H1 (cell line): ENCODE measurements around the gene PPM1D. TPM values are rescaled to one million over a fixed set of nuclear protein-coding genes. Genes with fewer than 3 reads are reported as not detected.

Source experiments
- CTCF ChIA-PET: fragments of 300-600 bp; sonication (Branson Sonifier 250); formaldehyde crosslinking; loops from one replicate; lab custom pipeline; 2021; ENCODE audit not compliant: partially characterized antibody; lab: Charles Lee
- POLR2A ChIA-PET: fragments of 300-600 bp; sonication (Branson Sonifier 250); formaldehyde crosslinking; loops from one replicate; lab custom pipeline; 2021; ENCODE audit warnings: inconsistent platforms; ENCODE audit not compliant: partially characterized antibody; lab: Charles Lee
- DNase-seq, 2 experiments: peaks; one replicate each; pipeline versions ENCODE4 v3.0.0 to v3.0.0-alpha.2; 2010 to 2022; ENCODE audit warnings: low spot score in 2 of 2, low read depth in 1 of 2, mixed read lengths in 1 of 2
- FAIRE-seq: peaks from 2 replicates; lab custom pipeline; 2011; peaks lifted over from hg19 to GRCh38; lab: Jason Lieb, UNC
- H2AFZ ChIP-seq: 2 replicates; pipeline ENCODE4 v1.8.1; 2012; ENCODE audit warnings: low read length, inconsistent platforms
- H2AK5ac ChIP-seq: 2 replicates; pipeline ENCODE4 v1.6.1; 2013; ENCODE audit warnings: low read depth, low read length
- H2BK120ac ChIP-seq: replicated peaks from 2 replicates; pipeline ENCODE3; 2013; ENCODE audit warnings: low read depth, low read length, inconsistent platforms
- H2BK12ac ChIP-seq: 2 replicates; pipeline ENCODE4 v1.6.1; 2013; ENCODE audit warnings: low read depth, low read length
- H2BK15ac ChIP-seq: 2 replicates; pipeline ENCODE4 v1.6.1; 2013; ENCODE audit warnings: low read length
- H2BK20ac ChIP-seq: 2 replicates; pipeline ENCODE4 v1.6.1; 2013; ENCODE audit warnings: low read length
- H2BK5ac ChIP-seq: 2 replicates; pipeline ENCODE4 v1.6.1; 2013; ENCODE audit warnings: low read depth, low read length
- H3K14ac ChIP-seq: 2 replicates; pipeline ENCODE4 v1.6.1; 2013; ENCODE audit warnings: inconsistent platforms; ENCODE audit not compliant: insufficient read length
- H3K18ac ChIP-seq: 2 replicates; pipeline ENCODE4 v1.6.1; 2013; ENCODE audit warnings: low read length; ENCODE audit errors: extremely low read depth
- H3K23ac ChIP-seq: 2 replicates; pipeline ENCODE4 v1.6.1; 2013; ENCODE audit warnings: inconsistent platforms; ENCODE audit not compliant: insufficient read length
- H3K23me2 ChIP-seq: 2 replicates; pipeline ENCODE4 v1.6.1; 2013; ENCODE audit warnings: low read depth, low read length
- H3K27ac ChIP-seq: 2 replicates; pipeline ENCODE4 v1.6.1; 2011; ENCODE audit warnings: low read depth, low read length, inconsistent platforms
- H3K27me3 ChIP-seq, 4 experiments: replicated peaks in 1 of 4; 1 replicate in 1 of 4; 2 replicates in 3 of 4; pipeline versions ENCODE4 v1.6.1 to v1.8.1; 2011 to 2013; ENCODE audit warnings: low read length in 3 of 4, mild to moderate bottlenecking in 3 of 4, inconsistent platforms in 2 of 4, mixed read lengths in 2 of 4, moderate library complexity in 1 of 4; ENCODE audit not compliant: control insufficient read depth in 3 of 4, insufficient read depth in 3 of 4; ENCODE audit errors: extremely low read depth in 1 of 4
- H3K36me3 ChIP-seq, 4 experiments: 2 replicates each; pipeline versions ENCODE4 v1.6.1 to v1.8.1; 2011 to 2013; ENCODE audit warnings: mild to moderate bottlenecking in 4 of 4, low read length in 3 of 4, moderate library complexity in 2 of 4, control low read depth in 1 of 4, inconsistent platforms in 1 of 4; ENCODE audit not compliant: insufficient read depth in 4 of 4, control insufficient read depth in 2 of 4
- H3K4ac ChIP-seq: replicated peaks from 2 replicates; pipeline ENCODE3; 2013; ENCODE audit warnings: low read length, low read depth, mixed read lengths, inconsistent platforms; ENCODE audit not compliant: insufficient read length
- H3K4me1 ChIP-seq, 4 experiments: replicated peaks in 1 of 4; 1 replicate in 1 of 4; 2 replicates in 3 of 4; pipeline versions ENCODE4 v1.6.1 to v1.8.1; 2011 to 2013; ENCODE audit warnings: low read length in 3 of 4, inconsistent platforms in 2 of 4, mixed read lengths in 1 of 4; ENCODE audit not compliant: insufficient read depth in 4 of 4, control insufficient read depth in 3 of 4
- H3K4me2 ChIP-seq, 2 experiments: 2 replicates each; pipeline versions ENCODE4 v1.6.1 to v1.8.1; 2011 to 2013; ENCODE audit warnings: low read depth in 2 of 2, low read length in 2 of 2, control low read depth in 1 of 2, inconsistent platforms in 1 of 2, mild to moderate bottlenecking in 1 of 2; ENCODE audit not compliant: insufficient read depth in 1 of 2
- H3K4me3 ChIP-seq, 4 experiments: fragments of 200-600, 300-600 bp in 1 of 4; sonication (generic), shearing (Covaris generic), sonication (Bioruptor Twin) in 1 of 4; 2 replicates each; pipeline versions ENCODE4 v1.5.1 to v1.8.1; 2011 to 2016; ENCODE audit warnings: low read length in 4 of 4, low read depth in 3 of 4, control low read depth in 2 of 4, inconsistent platforms in 2 of 4, mild to moderate bottlenecking in 2 of 4, mixed read lengths in 1 of 4, moderate library complexity in 1 of 4; ENCODE audit not compliant: insufficient read depth in 2 of 4; ENCODE audit errors: extremely low read depth in 1 of 4
- H3K56ac ChIP-seq: replicated peaks from 2 replicates; pipeline ENCODE3; 2013; ENCODE audit warnings: low read depth, mild to moderate bottlenecking, mixed read lengths, low read length, inconsistent platforms; ENCODE audit not compliant: insufficient read length
- H3K79me1 ChIP-seq: 2 replicates; pipeline ENCODE4 v1.6.1; 2013; ENCODE audit warnings: low read depth, low read length, control low read depth
- H3K79me2 ChIP-seq, 2 experiments: 2 replicates each; pipeline versions ENCODE4 v1.6.1 to v1.8.1; 2012 to 2013; ENCODE audit warnings: low read length in 2 of 2, mild to moderate bottlenecking in 2 of 2, inconsistent platforms in 1 of 2; ENCODE audit not compliant: insufficient read depth in 2 of 2, control insufficient read depth in 1 of 2
- H3K9ac ChIP-seq, 4 experiments: replicated peaks in 1 of 4; 1 replicate in 1 of 4; 2 replicates in 3 of 4; pipeline versions ENCODE4 v1.6.1 to v1.8.1; 2011 to 2013; ENCODE audit warnings: low read depth in 3 of 4, low read length in 3 of 4, control low read depth in 2 of 4, mild to moderate bottlenecking in 2 of 4, moderate library complexity in 2 of 4, inconsistent platforms in 1 of 4; ENCODE audit errors: extremely low read depth in 1 of 4
- H3K9me3 ChIP-seq, 2 experiments: 2 replicates each; pipeline versions ENCODE4 v1.6.1 to v1.8.1; 2012 to 2013; ENCODE audit warnings: mild to moderate bottlenecking in 2 of 2, moderate library complexity in 2 of 2, control low read depth in 1 of 2, inconsistent platforms in 1 of 2, low read depth in 1 of 2, low read length in 1 of 2, mixed read lengths in 1 of 2; ENCODE audit not compliant: insufficient read depth in 2 of 2
- H4K20me1 ChIP-seq, 2 experiments: replicated peaks in 1 of 2; 2 replicates each; pipeline versions ENCODE3 to v1.8.1; 2011 to 2013; ENCODE audit warnings: inconsistent platforms in 2 of 2, low read length in 2 of 2, mild to moderate bottlenecking in 1 of 2; ENCODE audit not compliant: insufficient read depth in 2 of 2, control insufficient read depth in 1 of 2
- H4K5ac ChIP-seq: 2 replicates; pipeline ENCODE4 v1.6.1; 2013; ENCODE audit warnings: low read length, low read depth, mixed read lengths, inconsistent platforms; ENCODE audit not compliant: insufficient read length
- H4K8ac ChIP-seq: 2 replicates; pipeline ENCODE4 v1.8.0; 2013; ENCODE audit warnings: mild to moderate bottlenecking, moderate library complexity, low read length, inconsistent platforms; ENCODE audit not compliant: insufficient read depth; ENCODE audit errors: extremely low read depth
- H4K91ac ChIP-seq: replicated peaks from 2 replicates; pipeline ENCODE3; 2013; ENCODE audit warnings: low read length, mixed read lengths, inconsistent platforms; ENCODE audit not compliant: insufficient read length
- ASH2L ChIP-seq: fragments of 200-600, 300-600 bp; sonication (generic); IDR thresholded peaks from one replicate; pipeline ENCODE4 v1.7.1; 2017; ENCODE audit warnings: low read length
- BRCA1 ChIP-seq: IDR thresholded peaks from 2 replicates; pipeline ENCODE4 v1.6.1; 2012; ENCODE audit warnings: low read depth, low read length, improper control_type of control experiment
- EZH2 ChIP-seq: fragments of 200-600 bp; sonication (generic); IDR thresholded peaks from 2 replicates; pipeline ENCODE4 v1.7.1; 2012; ENCODE audit warnings: low read depth, mild to moderate bottlenecking, moderate library complexity, low read length, inconsistent platforms; ENCODE audit not compliant: severe bottlenecking
- MAFK ChIP-seq: IDR thresholded peaks from 2 replicates; pipeline ENCODE4 v1.6.1; 2012; ENCODE audit warnings: low read depth, mild to moderate bottlenecking, improper control_type of control experiment, low read length
- POU5F1 ChIP-seq: IDR thresholded peaks from 2 replicates; pipeline ENCODE4 v1.6.1; 2011; ENCODE audit warnings: low read depth, mild to moderate bottlenecking, low read length, moderate library complexity
- SP1 ChIP-seq: IDR thresholded peaks from 2 replicates; pipeline ENCODE4 v1.6.1; 2011; ENCODE audit warnings: low read depth, low read length
- SRF ChIP-seq: IDR thresholded peaks from 2 replicates; pipeline ENCODE4 v1.6.1; 2011; ENCODE audit warnings: mild to moderate bottlenecking, low read depth, low read length, moderate library complexity
- SUZ12 ChIP-seq: fragments of 200-600 bp; sonication (generic); IDR thresholded peaks from 2 replicates; pipeline ENCODE4 v1.6.1; 2012; ENCODE audit warnings: mild to moderate bottlenecking, inconsistent platforms, low read length, moderate library complexity, mixed read lengths
- TCF12 ChIP-seq: IDR thresholded peaks from 2 replicates; pipeline ENCODE4 v1.6.1; 2011; ENCODE audit warnings: low read depth, mild to moderate bottlenecking, low read length
- TEAD4 ChIP-seq: IDR thresholded peaks from 2 replicates; pipeline ENCODE4 v1.6.1; 2012; ENCODE audit warnings: low read depth, low read length, inconsistent platforms, mixed read lengths
- WGBS, 2 experiments: shearing (Covaris generic) in 1 of 2; methylation state at CpG; one replicate each; pipeline versions ENCODE4 v1.1.6 to v1.1.7; 2013 to 2015; ENCODE audit warnings: low lambda C conversion rate in 2 of 2, mixed read lengths in 2 of 2, inconsistent platforms in 1 of 2, low coverage in 1 of 2, missing lambda C conversion rate in 1 of 2; ENCODE audit not compliant: insufficient replicate concordance in 2 of 2, insufficient coverage in 1 of 2, insufficient read length in 1 of 2; ENCODE audit errors: extremely low coverage in 1 of 2, missing lambda C conversion rate in 1 of 2; 5-methylcytosine and 5-hydroxymethylcytosine counted together
- polyA plus RNA-seq, 7 experiments: library from polyadenylated mRNA; depleted of rRNA in 3 of 7; stranded (reverse) in 5 of 7; unstranded in 2 of 7; fragments of >200 nt in 5 of 7; fragments of 200-250 nt in 2 of 7; gene quantifications; 1 replicate in 5 of 7; 2 replicates in 1 of 7; 4 replicates in 1 of 7; pipeline versions ENCODE4 v1.2.1 to v1.2.3, GENCODE V29; 2011 to 2013; ENCODE audit warnings: missing spikeins in 2 of 7, mixed read lengths in 2 of 7
- total RNA-seq: library from RNA; stranded (reverse); fragmentation: NEBNext Ultra II Directional; extraction: Animal tissue kit (Norgen Biotek cat#: 25700); gene quantifications from 2 replicates; pipeline ENCODE4 v1.2.1, GENCODE V29; 2021
- TF ChIP-seq, protein P1 (sequence below): IDR thresholded peaks from 2 replicates; pipeline ENCODE4 v1.6.1; 2012; ENCODE audit warnings: inconsistent platforms
- TF ChIP-seq, protein P2 (sequence below), 3 experiments: IDR thresholded peaks; 1 replicate in 2 of 3; 2 replicates in 1 of 3; pipeline versions ENCODE4 v1.5.1 to v1.6.1; 2011; ENCODE audit warnings: low read length in 3 of 3, mild to moderate bottlenecking in 3 of 3, inconsistent platforms in 2 of 3, low read depth in 1 of 3, moderate library complexity in 1 of 3; ENCODE audit not compliant: insufficient read depth in 1 of 3; ENCODE audit errors: control extremely low read depth in 1 of 3

PPM1D gene
- total and polyA plus RNA-seq, 2 of the 8 experiments (the other 6 are each of a cell fraction or from before 2014, with no cell fraction given): 5.0 to 16.7 TPM

DNA sequence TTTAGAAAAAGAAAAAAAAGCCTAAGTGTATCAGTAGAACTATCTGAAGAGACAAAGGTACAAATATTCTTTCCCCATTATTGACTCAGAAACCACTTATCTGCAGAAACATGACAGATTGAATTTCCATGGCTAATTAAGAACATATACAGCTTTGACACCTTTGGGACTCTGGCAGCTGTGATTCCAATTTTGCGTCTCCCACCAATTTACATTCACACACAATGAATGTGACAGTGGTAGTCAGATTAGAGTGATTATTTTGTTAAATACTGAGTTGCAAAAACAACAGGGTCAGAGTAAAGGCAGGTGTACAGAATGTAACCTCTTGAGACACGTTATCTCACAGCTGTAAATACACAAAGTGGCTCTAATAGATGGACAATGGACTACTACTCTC lies 5.3 kb upstream of the PPM1D start:
- H3K23ac ChIP-seq: no peak overlapping the region
- H4K8ac ChIP-seq: no peak overlapping the region
- no peak overlapping the region for H3K56ac ChIP-seq
- no peak overlapping the region for H2BK20ac ChIP-seq
- no peak overlapping the region for H3K14ac ChIP-seq
- H3K36me3 ChIP-seq: no peaks in the 10 kb centered on the region
- H4K5ac ChIP-seq: no peak overlapping the region
- H2AFZ ChIP-seq: no peak overlapping the region
- peaks cover 2% of the 10 kb centered on the region; the same call in 1 of the 2 replicates for H3K23me2 ChIP-seq
- no peak overlapping the region for H3K4me2 ChIP-seq
- FAIRE-seq (no peak), DNase-seq (no peak)
- H2BK120ac ChIP-seq: no peak overlapping the region
- H3K27ac ChIP-seq: no peak overlapping the region
- ChIA-PET CTCF (interaction anchor here (0.7 to 1.6 kb wide), 5 partner anchors 9 to 44 kb away, joined by 3 to 7 read pairs (median 4); no protein-coding TSS in a partner anchor), POLR2A (no interaction called here)
- no peak overlapping the region for H2BK15ac ChIP-seq
- no peak overlapping the region for H3K4me3 ChIP-seq
- no peak overlapping the region for H2AK5ac ChIP-seq
- H4K20me1 ChIP-seq: no peaks in the 10 kb centered on the region
- H3K4me1 ChIP-seq: no peaks in the 10 kb centered on the region; a peak in 1 of 7 replicates
- H3K79me1 ChIP-seq: no peaks in the 10 kb centered on the region
- no peaks in the 10 kb centered on the region for H3K79me2 ChIP-seq
- H2BK5ac ChIP-seq: no peak overlapping the region
- H3K9me3 ChIP-seq: no peaks in the 10 kb centered on the region
- H2BK12ac ChIP-seq: no peak overlapping the region
- H3K9ac ChIP-seq: no peak overlapping the region; a peak in 1 of 7 replicates
- H3K18ac ChIP-seq: no peak overlapping the region
- H3K4ac ChIP-seq: no peak overlapping the region
- H4K91ac ChIP-seq: no peak overlapping the region
- WGBS, 2 experiments: 87% methylated on average over 2 of the region's 2 CpGs; no CpG with 5 or more reads in 1 of the 2 experiments
- no peaks in the 10 kb centered on the region for H3K27me3 ChIP-seq
- TF ChIP-seq SP1 (no peak), TEAD4 (no peak), TCF12 (no peak), SRF (no peak), BRCA1 (no peak), EZH2 (no peak), MAFK (no peak), SUZ12 (no peak), POU5F1 (no peak), ASH2L (no peak)
- TF ChIP-seq, protein P1, sequence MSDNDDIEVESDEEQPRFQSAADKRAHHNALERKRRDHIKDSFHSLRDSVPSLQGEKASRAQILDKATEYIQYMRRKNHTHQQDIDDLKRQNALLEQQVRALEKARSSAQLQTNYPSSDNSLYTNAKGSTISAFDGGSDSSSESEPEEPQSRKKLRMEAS: no peak
- TF ChIP-seq, protein P2, sequence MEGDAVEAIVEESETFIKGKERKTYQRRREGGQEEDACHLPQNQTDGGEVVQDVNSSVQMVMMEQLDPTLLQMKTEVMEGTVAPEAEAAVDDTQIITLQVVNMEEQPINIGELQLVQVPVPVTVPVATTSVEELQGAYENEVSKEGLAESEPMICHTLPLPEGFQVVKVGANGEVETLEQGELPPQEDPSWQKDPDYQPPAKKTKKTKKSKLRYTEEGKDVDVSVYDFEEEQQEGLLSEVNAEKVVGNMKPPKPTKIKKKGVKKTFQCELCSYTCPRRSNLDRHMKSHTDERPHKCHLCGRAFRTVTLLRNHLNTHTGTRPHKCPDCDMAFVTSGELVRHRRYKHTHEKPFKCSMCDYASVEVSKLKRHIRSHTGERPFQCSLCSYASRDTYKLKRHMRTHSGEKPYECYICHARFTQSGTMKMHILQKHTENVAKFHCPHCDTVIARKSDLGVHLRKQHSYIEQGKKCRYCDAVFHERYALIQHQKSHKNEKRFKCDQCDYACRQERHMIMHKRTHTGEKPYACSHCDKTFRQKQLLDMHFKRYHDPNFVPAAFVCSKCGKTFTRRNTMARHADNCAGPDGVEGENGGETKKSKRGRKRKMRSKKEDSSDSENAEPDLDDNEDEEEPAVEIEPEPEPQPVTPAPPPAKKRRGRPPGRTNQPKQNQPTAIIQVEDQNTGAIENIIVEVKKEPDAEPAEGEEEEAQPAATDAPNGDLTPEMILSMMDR (IDR thresholded peaks at IDR 0.05; ENCODE audit: control extremely low read depth in 1 of 3, insufficient read depth in 1 of 3, low read depth in 1 of 3, low read length in 3 of 3): no peak
